M059J (cell line): ENCODE results near the gene C1orf210. TPM values are rescaled to one million over a fixed set of nuclear protein-coding genes. Genes with fewer than 3 reads are reported as not detected.

ENCODE experiments used
- DNase-seq: peaks from one replicate; pipeline ENCODE4 v3.0.0-alpha.2; 2012; ENCODE audit warnings: low read depth
- total RNA-seq: library from RNA; depleted of rRNA; stranded (reverse); fragments of >200 nt; shearing (Covaris generic); gene quantifications from 2 replicates; pipeline ENCODE4 v1.2.3, GENCODE V29; 2014

Gene C1orf210
- total RNA-seq, 1 experiment from 2014 or later, result not detected

DNA sequence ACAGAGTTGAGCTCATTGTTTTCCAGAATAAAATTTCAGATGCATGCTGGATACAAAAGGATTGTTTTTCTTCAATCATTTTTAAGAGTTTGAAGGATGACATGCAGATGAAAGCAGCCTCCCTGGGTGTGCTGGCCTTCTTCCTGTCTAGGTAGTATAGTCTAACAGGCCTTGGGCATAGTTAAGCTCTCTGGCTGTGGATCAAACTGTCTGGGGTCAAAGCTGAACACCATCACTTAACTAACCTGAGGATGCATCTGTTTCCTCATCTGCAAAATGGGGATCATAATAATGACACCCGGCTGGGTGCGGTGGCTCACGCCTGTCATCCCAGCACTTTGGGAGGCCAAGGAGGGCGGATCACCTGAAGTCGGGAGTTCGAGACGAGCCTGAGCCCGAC, 9.4 kb upstream of the C1orf210 start:
- no peak for DNase-seq

DNA sequence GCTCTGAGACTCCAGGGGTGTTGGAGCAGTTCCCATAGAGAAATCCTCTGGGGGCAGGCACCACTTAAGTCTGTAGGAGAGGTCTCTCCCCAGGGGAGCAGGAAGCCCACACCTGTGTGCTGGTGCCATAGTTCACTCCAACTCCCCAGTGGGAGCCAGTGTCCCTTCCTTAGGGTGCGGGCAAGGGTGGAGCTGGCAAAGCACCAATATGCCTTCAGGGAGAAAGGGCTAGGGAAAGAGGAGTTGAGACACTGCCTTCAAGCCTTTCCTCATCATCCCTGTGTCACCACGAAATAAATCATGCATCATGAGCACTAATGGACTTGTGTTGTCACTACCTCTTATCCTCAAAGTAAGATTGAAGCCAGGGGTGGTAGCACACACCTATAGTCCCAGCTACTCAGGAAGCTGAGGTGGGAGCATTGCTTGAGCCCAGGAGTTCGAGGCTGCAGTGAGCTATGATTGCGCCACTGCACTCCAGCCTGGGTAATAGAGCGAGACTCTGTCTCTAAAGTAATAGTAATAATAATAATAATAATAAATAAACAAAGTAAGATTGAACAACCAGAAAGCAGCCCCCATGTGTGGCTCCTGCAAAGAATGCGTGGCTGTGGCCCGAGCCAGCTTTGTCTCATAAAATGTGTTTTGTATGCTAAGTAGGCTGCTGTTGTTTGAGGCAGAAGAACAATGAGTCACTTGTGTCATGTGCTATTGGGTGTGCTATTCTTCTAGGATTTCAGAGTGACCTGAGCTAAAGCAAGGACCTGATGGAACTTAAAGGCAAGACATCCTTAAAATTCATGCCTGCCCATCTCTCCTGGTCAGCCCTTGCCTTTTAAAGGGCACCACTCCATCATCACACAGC, 8.7 kb upstream of the C1orf210 start:
- DNase-seq, result peak; percentile 79

DNA sequence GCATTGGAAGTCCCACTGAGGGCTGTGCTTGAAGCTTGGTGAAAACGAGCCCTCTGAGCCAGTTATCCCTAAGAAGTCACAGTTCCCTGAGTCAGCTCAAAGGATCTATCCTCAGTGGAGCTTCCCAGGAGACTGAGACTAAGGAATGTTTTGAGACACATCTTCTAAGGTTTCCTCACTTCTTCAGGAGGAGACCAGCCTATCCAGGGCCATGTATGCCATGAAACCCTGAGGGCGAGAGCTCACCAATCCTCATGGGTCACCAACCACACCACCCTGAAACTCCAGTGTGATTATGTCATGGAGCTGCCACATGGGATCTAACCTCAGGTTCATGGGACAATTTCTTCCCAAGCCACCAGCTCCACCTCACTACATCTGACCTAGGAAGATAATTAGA, 7.8 kb upstream of the C1orf210 start:
- DNase-seq, result peak; percentile 81

DNA sequence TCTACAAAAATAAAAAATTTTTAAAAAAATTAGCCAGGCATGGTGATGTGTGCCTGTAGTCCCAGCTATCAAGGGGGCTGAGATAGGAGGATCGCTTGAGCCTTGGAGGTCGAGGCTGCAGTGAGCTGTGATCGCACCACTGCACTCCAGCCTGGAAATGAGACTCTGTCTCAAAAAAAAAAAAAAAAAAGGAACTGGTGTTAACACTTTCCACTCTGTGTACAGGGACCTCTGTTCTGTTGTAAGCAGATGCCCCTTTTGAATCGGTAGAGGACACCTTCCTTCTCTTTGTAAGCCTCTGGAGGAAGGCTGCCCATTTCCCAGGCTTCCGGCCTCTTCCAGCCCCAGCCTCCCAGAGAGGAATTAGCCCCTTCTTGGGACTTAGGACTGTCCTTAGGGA, 7.3 kb upstream of the C1orf210 start:
- no peak for DNase-seq

DNA sequence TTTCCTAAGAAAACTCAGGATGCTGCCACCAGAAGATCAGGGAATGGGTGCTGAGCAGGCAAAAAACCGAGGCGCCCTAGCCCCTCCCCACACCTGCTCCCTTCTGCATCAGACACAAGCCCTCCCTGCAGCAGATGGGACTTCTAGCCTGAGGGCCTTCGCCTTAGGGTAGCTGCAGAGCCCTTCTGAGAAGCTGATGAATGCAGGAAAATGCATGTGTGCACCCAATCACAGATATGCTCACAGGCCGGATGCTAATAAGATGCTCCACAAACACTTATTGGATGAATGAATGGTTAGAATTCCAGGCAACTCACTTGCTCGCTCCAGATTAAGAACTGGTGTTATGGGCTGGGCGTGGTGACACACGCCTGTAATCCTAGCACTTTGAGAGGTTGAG, 6.8 kb upstream of the C1orf210 start:
- DNase-seq, result no peak

DNA sequence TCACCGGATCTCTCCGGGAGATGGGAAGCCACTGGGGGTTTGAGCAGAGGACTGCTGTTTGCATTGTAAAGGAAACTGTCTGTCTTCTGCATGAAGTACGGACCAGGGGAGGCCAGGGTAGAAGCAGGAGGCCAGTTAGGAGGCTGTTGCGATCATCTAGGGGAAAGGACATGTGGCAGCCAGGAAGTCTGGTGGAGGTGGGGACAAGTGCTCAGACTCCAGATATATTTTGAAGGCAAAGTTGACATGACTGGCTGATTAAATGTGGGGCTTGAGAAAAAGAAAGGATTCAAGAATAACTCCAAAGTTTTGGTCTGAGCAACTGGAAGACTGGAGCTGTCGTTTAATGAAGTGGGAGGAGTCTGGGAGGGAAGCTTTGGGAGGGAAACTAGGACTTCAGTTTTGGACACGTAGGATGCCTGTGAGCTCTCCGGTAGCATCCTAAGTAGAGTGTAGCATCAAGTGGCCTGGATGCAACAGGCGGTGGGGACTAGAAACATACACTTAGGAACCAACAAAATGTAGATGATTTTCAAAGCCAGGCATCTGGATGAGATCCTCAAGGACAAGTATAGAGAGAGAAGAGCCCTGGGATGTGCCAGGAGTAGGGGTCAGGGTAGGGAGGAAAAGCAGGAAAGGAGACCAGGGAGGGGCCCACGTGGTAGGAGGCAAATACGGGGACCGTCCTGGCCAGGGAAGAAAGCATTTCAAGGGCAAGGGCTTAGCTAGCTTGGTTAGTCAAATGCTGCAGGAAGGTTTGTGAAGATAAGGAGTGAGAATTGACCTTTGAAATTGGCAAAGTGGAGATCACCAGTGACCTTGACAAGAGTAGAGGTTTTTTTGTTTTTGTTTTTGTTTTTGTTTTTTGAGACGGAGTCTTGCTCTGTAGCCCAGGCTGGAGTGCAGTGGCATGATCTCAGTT, 3.7 kb upstream of the C1orf210 start:
- no peak for DNase-seq

DNA sequence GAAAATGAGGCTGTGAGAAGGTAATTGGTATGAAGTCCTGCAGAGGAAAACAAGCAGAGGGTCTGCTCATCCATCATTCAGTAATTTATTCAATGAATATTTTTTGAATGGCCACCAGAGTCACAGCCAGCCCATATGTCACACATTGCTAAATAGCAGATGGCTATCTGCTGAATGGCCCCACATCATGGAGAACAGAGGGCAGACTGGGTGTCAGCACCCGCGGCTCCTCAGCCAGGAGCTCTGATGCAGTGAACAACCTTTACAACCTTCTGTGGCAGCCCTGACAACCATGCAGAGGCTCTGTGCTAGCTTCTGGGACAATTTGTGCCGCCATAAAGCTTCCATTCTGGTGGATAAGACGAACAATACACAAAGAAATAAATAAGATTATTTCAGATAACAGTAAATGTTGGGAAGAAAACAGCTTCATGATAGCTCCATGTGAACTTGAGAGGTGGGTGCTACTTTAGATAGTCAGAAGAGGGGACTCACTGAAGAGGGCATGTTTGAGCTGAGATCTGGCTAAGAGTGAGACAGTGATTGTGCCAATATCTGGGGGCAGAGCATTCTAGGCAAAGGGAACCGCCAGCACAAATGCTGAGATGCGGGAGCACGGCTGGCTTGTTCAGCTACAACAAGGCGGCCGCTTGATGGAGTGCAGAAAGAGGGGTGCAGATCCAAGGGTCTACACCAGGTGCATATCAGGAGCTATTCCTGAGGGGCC, 2.8 kb upstream of the C1orf210 start:
- no peak for DNase-seq

DNA sequence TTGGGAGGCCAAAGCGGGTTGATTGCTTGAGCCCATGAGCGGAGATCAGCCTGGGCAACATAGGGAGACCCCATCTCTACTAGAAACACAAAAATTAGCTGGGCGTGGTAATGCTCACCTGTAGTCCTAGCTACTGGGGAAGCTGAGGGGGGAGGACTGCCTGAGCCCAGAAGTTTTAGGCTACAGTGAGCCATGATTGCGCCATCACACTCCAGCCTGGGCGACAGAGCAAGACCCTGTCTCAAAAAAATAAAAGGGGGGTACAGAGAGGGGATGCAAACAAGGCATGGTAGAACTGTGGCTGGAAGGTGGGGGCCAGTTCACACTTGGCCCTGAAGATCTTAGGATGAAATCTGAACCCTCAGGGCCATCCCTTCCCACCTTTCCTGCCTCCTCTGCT, 1.2 kb upstream of the C1orf210 start:
- no peak for DNase-seq

DNA sequence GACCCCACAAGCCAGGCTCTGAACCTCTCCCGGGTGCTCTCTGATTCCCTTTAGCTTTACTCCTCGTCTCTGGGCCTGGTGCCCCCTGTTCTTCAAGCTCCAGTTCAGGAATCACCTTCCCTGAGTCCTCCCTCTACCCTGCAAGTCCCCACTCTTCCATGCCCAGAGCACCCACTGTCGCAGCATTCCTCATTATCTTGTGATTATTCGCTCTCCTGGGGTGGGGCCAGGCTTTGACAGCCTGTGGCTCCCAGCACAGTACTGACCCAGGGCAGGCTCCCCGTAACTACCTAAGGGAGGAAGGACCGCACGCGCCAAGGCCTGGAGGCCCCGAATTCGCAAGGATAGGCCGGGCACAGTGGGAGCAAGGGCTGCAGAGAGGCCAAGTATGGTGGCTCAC, 734 bp upstream of the C1orf210 start:
- no peak for DNase-seq

DNA sequence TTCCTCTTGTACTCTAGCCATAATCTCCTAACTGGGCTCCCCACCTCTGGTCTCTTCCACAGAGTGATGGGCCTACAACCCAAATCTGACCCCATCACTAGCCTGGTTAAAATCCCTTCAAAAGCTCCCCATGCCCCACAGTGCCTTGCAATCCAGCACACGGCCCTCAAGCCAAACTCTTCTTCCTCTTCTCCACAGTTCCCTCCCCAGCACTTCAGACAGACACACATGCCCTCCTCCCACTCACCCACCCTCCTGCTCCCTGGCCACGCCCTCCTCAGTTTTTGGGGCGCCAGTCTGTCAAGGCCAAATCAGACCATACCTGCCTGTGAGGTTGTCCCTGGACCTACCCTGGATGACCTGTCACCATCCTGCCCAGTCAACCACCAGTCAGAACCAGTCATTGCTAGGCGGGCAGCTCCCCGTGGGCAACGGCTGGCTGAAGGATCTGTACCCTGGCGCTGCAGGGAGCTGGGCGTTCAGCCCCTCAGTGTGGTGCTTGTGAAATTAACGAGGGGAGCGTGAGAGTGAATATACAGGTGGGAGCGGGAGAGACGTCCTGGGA, 753 bp downstream of the C1orf210 start:
- DNase-seq, result no peak

DNA sequence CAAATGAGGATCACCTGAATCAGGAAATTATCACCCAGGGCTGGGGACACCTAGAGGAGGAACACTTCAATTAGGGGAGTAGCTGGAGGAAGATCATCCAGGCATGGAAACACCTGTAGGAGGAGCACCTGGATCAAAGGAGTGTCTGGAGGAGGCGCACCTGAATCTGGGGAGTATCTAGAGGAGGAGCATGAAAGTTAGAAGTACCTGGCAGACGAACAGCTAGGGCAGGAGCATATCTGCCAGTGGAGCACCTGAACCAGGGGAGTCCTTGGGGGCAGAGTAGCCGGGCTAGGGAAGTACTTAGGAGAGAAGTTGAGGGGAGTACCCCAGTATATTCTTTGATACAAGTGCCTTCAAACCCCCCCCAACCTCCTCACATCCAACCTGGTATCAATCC, 1.3 kb downstream of the C1orf210 start:
- no peak for DNase-seq

DNA sequence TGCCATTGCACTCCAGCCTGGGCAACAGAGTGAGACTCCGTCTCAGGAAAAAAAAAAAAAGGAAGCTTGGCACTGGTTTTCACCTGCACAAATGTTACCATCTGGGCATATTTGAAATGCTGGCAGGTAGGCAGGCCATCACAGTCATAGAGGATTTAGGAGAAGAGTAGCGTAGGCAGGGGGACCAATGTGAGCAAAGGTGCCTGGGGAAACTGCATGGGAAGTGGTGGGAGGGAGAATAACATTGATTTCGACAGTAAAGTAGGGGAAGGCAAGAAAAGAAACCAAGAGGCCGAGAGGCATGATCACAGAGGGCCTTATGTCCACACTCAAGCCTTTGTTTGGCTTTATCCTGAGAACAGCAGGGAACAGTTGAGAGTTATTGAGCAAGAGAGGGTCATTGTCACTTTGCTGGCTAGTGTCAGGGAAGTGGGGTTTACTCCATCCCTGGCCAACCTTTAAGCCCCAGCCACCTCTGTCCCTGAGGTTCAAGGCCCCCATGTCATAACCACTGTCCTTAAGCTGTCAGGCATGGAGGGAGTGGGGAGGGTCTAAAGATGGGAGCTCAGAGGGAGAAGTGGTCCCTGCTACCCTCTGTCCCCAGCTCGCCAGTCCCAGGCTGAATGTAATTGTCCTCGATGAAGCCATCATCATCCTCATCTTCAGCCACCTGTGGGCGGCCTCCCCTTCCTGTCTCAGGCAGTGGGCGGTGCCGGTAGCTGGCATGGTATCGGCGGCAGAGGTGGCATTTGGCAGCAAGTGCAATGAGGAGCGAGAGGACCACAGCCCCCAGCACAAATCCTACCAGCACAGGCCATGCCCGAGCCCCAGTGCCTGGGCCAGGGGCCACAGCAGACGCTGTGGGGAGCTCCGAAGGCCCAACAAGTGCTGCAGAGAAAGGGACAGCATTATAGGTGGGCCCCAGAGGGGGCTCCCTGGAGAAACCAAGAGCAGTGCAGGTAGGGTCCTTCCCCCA, 2.9 kb downstream of the C1orf210 start:
- DNase-seq, result no peak

DNA sequence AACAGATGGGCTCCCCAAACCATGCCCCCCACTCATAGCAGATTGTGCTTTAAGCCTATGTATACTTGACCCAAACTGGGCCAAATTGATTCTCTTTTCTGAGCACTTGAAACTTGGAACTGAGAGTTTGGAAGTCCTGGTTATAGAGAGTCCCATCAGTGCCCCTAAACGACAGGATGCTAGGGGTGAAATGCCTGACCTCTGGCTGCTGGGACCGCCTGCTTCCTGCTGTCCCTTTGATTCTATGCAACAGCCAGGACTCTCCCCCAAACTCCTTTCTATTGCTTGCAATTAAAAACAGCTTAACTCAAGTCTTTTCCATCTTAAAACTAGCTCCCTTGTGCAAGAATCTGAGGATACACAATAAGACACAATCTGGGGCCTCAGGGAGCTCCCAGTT, 4.7 kb downstream of the C1orf210 start:
- no peak for DNase-seq

DNA sequence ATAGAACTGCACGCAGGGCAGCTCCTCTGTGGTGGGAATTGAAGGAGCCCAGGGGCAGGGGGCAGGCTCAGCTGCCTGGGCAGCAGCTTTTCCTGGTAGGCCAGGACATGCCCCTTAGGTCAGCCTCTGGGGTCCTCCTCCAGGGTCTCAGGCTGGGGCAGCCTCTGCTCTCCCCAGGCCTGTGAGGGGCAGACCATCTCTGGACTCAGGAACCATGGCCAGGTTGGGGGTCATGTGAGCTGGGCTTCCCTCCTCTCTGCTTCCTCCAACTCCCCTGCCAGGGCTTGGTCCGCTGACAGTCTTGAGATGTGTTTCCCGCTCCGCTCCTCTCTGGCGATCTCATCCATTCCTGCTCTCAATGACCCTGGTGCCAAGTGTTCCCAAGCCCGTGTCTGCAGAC, 5.7 kb downstream of the C1orf210 start:
- DNase-seq, result no peak

DNA sequence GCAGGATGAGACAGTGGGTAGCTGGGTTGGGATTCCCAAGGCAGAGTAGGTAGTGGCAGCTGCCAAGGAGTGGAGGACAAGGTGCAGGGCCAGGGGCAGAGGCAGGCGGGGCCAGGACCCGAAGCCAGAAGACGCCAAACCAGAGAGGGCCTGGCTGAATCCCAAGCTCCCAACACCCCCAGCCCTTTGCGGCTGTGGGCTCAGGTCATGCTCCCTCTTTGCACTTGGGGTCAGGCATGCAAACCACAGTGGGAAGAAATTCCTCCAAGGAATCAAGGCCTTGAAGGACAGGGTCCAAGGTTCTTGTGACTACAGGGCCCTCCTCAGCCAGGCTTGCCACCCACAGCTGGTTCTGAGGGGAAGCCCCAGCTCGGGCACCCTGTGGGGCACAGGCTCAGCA, 6.2 kb downstream of the C1orf210 start:
- DNase-seq, result no peak

DNA sequence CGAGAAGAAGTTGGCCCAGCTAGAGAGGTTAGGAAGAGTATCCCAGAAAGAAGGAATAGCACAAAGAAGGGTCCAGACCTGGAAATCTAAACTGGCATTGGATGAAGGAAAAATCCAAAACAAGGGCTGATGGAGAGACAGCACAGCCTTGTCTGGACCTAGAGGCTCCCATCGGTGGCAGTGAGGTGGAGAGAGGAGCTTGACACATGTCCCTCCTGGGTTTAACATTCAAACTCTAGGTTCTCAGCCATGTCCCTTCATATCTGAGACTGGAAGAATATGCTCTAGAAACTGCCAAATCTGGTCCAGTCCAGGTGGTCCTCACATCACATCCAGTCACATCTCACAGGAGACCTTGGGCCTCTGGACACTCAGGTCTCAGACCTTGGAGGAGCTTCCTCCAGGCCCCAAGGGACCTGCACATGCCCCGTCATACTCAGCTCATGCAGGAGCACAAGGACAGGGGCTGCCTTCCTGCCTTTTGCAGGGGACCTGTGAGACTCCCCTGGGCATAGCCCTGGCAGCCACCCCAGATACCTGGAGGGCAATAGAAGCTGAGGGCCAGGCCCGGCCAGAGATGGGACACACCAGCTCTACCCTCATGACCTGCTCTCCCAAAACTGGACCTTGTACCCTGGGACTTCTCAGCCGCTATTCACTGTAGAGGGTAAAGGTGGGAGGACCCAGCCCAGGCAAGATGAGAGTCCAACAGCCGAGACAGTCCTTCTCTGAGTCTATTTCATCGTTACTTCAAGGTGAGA, 8.1 kb downstream of the C1orf210 start:
- DNase-seq, result no peak

DNA sequence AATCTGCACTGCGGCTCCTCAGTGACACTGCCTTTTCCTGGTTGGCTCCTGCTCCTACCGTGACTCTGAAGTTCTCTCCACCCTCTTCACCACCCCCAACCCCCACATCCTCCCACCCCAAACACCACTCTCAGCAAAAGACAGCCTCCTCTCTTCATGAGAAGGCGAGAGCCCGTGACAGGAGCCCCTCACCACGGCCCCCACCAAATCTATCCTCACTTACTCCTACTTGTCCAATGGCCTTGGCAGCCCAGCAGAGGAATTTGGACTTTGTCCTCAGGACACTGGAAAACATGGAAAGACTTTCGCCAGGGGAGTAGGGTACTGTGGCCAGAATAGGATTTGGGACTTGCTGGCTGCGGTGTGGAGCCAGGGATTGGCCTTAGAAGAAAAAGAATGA, 8.7 kb downstream of the C1orf210 start:
- DNase-seq, result no peak

DNA sequence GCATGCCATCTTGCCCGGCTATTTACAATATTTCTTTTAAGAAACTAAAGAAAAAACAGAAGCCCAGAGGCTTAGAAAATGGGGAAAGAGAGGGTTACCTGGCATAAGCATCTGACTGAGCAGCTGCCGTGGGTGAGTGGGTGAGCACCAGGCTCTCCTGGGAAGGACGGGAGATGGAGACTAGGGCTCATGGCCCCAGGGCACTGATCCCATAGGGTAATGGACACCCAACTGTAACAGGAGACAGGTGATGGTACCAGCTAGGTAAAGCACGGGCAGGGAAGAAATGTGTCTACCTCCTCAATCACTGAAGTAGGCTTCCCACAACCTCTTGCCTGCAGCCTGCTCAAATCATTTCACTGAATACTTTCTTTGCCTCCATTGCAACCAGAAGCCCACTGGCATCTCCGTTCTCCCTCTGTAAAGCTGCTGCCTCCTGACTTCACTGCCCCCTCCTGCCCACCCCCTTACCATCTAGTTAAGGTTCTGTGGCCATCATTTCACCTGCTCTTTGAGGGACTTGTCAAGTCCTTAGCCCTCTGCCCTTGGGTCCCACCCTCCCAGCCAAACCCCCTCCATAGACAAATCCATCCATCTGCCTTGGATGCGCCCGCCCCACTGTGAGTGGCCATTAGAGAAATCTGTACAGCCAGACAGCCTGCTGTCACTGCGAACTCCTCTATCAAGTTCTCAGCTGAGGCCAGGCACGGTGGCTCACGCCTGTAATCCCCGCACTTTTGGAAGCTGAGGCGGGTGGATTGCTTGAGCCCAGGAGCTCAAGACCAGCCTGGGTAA, 9.4 kb downstream of the C1orf210 start:
- DNase-seq, result no peak

DNA sequence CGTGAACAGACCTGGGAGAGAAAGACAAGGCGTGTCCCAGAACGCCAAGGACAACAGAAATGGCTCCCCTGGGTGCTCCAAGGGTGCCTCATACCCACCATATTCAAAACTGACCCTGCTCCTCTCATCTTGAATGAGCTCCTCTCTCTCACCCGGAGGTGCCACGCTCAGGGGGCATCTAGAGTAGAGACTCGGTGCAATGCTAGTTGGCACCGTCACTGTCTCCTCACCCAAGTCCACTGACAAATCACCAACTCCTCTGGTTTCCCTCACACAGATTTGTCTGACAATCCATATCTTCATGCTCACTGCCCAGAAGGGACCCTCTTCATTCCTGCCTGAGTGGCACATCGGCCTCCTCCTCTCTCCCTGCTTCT, 10.6 kb downstream of the C1orf210 start:
- DNase-seq, result no peak
